NCI-H128 (cell line): Measurements from ENCODE around the gene CCDC71L.
A peak's percentile ranks its signal among the peaks of the same experiment; 100 is the strongest.
"Not testable (repeated sequence)": the region's sequence is repeated elsewhere in the genome, so short reads cannot be mapped to it uniquely, and the experiment has no call there.

Source experiments
- DNase-seq: peaks from one replicate; lab custom pipeline; 2025; ENCODE audit not compliant: unreplicated experiment; lab: John Stamatoyannopoulos, UW

CCDC71L gene

DNA sequence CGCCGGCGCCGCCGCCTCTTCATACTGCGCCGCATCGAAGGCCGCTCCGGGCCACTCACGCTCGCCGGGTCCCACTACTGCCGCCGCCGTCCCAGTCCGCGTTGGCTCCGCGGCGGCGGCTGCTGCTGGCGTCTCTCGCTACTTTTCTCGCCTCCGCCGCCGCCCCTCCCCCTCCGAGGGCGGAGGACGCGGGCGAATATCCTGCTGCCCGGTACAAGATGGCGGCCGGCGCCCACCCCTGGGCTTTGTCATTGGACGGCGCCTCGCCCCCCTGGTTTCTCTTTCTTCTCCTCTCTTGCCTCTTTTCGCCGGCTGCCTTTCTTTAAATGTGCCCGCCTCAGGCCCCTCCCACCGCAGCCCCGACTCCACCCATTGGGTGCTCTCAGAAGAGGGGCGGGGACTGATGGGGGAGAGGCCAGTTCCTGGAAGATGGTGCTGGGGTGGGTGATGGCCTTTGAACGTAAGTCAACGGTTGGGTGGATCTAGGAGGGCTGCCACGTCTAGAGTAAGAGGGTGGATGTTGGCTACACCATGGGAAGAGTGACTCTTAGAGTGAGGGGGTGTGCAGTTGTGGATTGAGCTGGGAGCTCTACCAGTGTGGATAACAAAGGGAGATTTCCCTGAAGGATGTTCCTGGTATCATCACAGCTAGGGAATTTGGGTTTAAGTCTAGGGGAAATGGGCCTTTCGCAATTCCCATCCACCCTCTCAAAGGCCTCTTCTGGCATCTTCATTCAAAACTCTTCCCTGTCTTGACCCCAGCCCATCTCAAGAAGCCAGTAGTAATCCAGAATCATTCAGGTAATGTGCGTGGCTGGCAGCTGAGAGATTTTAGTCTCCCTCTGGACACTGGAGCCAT is at the start of gene CCDC71L:
Gene CCDC71L, minus strand, starts transcription at position 297 of the 859 bp plus-strand sequence. Its CDS starts 262 bp downstream, at position 35.
- DNase-seq = peak; percentile 65

DNA sequence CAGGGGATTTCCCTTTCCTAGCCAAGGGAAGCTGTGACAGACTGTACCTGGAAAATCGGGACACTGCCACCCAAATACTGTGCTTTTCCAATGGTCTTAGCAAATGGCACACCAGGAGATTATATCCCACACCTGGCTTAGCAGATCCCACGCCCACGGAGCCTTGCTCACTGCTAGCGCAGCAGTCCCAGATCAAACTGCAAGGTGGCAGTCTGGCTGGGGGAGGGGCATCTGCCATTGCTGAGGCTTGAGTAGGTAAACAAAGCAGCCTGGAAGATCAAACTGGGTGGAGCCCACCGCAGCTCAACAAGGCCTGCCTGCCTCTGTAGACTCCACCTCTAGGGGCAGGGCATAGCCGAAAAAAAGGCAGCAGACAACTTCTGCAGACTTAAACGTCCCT is 48.6 kb upstream of the CCDC71L start:
- not testable (repeated sequence) for DNase-seq

DNA sequence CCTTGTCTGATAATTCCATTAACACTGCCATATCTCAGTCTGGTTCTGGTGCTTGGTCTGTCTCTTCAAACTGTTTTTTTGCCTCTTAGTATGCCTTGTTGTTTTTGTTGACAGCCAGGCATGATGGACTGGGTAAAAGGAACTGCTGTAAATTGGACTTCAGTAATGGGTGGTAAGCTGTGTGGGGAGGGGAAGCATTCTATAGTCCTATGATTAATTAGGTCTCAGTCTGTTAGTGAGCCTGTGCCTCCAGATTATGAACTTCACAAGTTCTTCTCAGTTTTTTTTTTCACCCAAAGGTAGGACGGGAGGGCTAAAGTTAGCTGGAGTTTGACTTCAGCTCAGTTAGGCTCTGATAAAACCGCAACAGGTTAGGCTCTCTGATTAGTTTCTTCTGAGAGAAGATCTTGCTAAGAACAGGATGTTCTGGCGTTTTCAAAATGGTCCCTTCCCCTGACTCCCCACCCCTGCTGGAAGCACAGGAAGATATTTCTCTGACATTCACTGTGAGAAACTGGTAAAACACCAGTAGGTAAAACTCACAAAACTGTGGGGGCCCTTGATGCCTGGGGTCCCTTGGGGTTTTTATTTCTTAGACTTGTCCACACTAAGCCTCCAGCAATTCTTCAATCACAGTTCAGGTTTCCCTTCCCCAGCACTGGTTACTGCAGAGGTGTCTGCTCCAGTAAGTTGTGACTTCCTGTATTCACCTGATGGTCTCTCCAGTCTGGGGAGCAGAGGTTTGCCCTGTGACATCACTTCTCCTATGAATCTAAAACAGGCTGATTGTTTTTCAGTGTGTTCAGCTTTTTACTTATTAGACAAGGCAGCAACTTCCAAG is 43.3 kb upstream of the CCDC71L start:
- no peak for DNase-seq

DNA sequence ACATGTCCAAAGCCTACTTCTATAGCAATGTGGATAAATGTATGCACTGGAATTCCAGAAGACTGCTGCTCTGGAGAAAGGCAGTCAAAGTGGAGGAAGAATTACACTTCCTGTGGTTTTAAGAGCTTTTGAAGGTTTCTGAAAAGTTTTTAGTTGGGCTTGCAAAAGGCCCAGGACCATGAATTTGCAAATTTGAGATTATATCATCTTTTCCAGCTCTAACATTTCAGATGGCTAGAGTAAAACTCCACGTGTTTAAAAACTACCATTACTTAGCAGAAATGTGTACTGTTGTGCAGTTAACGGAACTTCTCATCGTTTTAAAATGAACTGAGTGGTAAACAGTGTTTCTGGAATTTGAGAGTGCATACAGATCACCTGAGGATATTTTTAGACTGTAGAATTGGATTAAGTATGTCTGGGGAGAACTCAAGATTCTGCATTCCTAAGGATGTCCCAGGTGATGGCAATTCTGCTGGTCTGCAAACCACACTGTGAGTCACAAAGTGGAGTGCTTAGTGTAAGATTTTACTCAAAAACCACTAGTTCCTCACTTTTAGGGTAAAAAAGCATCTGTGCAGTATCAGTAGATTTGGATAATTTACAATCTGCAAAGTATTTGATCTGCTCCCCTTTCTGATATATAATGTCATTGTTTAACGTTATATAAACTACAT is 32.9 kb upstream of the CCDC71L start:
- DNase-seq = no peak

DNA sequence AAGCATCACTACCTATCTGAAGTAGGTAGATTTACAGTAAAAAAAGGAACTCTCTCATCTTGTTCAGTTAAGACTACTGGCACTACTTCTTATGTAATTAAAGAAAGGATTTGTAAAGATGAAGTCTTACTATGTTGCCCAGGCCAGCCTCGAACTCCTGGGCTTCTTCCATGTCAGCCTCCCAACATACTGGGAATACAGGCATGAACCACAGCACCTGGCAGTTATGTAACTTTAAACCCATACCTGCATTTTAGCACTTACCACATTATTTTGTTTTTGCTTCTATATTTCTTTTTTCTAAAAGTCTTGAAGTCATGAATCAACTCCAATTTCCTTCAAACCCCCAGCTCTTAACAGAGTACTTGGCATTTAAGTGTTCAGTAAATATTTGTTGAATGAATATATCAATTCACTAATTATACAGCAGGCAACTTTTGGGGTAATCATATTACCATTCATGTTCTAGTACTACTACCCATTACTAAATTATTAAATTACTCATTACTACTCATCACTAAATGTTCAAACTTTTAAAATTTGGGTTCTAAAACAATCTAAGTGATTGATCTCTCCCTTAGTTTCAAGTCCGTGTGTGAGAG is 31.6 kb upstream of the CCDC71L start:
- DNase-seq = no peak

DNA sequence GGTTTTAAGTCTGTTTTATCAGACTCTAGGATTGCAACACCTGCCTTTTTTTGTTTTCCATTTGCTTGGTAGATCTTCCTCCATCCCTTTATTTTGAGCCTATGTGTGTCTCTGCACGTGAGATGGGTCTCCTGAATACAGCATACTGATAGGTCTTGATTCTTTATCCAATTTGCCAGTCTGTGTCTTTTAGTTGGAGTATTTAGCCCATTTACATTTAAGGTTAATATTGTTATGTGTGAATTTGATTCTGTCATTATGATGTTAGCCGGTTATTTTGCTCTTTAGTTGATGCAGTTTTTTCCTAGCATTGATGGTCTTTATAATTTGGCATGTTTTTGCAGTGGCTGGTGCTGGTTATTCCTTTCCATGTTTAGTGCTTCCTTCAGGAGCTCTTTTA is 27.2 kb upstream of the CCDC71L start:
- DNase-seq = not testable (repeated sequence)

DNA sequence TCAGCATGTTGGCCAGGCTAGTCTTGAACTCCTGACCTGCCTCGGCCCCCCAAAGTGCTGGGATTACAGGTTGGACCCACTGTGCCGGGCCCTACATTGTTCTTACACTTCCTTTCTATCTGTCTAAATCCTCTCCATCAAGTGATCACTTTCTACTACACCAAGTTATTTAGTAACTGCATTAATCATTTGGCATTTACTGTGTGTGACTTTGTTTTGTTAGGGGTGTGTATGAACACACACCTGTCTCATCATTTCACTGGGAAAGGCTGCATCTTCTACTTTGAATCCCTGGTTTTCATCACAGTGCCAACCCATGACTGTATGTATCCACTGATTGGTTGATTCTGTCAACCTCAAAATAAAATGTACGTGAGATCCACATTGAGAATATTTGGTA is 23.0 kb upstream of the CCDC71L start:
- no peak for DNase-seq

DNA sequence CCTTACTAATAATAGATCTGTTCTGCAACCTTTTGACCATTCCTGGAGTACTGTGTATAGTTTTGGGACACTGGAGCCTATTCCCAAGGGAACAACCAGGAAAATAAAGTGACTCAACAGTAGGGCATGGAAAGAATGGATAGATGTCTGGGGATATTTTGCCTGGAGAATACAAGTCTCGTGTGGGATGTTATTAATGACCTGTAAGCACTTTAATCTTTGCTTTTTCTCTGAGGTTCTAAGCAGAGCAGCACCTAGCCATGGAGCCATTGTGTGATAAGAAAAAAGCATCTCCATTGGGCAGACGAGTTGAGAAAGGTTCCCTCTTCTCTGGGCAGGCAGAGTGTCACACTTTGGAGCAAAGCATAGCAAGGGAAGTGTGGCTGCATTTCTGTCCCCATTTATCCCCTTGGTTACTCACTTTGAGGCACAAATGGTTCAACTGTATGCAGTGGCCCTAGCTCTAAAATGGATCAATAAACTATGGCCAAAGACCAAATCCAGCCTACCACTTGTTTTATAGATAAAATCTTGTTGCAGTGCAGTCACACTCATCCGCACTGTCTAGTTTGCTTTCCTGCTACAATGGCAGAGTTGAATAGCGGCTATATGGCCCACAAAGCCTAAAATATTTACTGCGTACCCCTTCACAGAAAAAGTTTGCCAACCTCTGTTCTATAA is 21.0 kb upstream of the CCDC71L start:
- no peak for DNase-seq

DNA sequence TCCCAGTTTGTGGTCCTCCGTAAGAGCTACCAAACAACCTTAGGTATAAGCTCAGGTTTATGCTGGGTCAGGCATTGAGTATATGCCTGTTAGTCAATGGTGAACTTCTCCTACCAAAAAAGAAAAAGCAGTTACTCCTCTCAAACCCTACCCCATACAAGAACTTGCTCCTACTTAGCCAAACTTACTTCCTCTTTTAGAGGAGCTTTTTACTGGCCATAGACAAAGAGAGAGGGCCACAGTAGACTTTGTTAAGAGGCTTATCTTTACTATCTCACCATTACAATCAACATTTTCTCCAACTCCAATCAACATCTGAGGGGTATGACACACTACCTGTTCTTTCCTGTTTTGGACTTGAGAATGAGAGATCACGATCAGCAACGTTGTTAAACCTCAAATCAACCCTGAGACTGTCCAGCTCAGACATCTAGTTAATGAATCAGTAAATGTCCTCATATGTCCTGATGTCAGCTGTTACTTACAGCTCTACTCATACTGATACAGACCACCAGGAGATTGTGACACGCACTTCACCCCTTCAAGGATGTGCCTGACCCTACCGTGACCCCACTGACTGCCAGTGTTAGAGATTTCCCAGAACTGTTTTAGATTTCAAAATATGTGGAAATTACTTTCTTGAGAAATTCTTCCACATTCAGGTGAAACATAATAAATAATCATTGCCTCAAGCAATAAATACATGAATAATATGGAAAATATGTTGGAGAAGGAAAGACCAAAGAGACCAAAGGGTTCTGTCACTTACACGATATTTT is 18.4 kb upstream of the CCDC71L start:
- DNase-seq = no peak

DNA sequence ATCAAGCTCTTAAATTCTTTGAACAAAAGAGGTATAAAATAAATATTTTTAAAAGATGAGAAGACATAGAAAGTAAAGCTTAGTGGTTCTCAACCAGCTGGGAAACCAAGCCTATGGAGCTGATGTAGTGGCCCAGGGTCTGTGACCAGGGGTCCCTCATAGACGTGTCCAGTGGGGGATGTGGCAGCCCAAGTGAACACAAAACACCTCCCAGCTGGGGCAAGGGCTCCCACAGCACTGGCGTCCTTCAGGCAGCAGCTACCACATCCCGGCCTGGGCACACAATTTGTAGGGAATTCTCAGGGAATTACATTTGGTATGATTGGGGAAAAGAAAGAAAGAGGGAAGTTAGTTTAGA is 17.8 kb upstream of the CCDC71L start:
- no peak for DNase-seq

DNA sequence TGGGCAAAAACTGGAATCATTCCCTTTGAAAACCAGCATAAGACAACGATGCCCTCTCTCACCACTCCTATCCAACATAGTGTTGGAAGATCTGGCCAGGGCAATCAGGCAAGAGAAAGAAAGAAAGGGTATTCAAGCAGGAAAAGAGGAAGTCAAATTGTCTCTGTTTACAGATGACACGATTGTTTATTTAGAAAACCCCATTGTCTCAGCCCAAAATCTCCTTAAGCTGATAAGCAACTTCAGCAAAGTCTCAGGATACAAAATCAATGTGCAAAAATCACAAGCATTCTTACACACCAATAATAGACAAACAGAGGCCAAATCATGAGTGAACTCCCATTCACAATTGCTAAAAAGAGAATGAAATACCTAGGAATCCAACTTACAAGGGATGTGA is 15.5 kb upstream of the CCDC71L start:
- not testable (repeated sequence) for DNase-seq

DNA sequence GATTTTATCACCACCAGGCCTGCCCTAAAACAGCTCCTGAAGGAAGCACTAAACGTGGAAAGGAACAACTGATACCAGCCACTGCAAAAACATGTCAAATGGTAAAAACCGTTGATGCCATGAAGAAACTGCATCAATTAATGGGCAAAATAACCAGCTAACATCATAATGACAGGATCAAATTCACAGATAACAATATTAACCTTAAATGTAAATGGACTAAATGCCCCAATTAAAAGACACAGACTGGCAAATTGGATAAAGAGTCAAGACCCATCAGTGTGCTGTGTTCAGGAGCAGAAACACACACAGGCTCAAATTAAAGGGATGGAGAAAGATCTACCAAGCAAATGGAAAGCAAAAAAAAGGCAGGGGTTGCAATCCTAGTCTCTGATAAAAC is 12.7 kb upstream of the CCDC71L start:
- DNase-seq = not testable (repeated sequence)

DNA sequence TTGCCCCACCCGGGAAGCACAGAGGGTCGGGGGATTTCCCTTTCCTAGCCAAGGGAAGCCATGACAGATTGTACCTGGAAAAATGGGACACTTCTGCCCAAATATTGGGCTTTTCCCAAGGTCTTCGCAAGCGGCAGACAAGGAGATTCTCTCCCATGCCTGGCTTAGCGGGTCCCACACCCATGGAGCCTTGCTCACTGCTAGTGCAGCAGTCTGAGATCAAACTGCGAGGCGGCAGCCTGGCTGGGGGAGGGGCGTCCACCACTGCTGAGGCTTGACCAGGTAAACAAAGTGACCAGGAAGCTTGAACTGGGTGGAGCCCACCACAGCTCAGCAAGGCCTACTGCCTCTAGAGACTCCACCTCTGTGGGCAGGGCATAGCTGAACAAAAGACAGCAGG is 11.0 kb upstream of the CCDC71L start:
- not testable (repeated sequence) for DNase-seq

DNA sequence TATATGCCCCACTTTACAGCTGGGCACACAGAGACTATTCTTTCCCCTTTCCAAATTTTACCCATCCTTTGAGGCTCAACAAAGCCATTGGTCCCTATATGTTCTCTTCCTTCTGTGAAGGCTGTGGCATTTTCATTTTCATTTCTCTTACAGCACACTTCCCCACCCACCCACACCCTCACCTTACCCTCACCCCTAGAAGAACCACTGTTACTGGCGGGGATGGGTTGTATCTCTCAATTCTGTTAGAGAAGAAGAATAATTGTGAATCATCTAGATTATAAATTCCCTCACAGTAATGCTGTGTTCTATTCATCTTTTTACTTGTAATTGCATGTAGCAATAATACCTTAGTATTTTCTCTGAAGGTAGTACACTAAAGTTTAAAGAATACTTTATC is 10.2 kb upstream of the CCDC71L start:
- no peak for DNase-seq

DNA sequence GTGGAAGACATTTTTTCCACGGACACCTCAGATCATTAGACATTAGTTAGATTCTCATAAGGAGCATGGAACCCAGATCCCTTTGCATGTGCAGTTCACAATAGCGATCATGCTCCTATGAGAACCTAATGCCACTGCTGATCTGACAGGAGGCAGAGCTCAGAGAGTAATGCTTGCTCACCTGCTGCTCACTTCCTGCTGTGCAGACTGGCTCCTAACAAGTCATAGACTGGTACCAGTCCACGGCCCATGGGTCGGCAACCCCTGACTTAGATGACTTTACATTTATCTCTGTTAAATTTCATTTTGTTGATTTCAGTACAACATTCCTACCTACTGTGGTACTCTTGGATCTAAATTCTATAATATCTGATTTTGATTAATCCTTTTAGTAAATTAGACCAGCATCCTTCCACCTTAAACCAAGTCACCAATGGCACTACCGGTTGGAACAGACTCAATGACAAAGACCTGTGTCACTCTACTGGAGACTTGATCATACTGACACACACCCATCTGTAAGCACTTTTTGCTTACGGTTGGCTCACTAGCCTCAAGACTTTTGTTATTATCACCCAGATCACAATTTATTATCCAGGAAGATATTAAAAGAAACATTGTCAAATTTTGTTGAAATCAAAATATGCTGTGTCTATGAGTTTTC is 8.0 kb upstream of the CCDC71L start:
- DNase-seq = no peak

DNA sequence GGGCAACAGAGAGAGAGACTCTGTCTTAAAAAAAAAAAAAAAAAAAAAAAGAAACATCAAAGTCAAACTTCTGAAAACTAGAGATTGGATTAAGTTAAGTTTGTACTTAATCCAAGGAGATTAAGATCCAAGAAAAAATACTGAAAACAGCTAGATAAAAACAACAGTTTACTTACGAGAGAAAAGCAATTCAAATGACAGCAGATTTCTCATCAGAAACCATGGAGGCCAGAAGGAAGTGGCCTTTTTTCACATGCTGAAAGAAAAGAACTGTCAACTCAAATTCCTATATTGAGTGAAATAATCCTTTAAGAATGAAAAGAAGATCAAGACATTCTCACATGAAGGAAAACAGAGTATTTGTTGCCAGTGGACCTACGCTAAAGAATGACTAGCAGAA is 5.4 kb upstream of the CCDC71L start:
- DNase-seq = no peak

DNA sequence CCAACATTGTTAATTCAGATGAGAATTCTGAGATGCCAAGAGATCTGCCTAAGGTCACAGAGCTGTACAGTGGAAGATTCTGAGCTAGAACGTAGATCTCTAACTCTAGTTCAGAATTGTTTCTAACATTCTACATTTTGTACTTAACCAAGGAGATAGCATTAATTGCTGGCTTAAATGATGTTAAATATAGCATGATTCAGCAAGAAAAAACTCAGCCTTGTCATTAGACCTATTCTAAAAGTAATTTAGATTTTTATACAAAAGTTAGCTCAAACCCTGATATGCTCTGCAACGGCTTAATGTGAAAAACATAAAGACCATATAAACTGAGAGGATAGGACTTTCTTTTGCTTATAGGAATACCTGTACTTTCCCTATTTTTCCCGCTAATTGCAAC is 3.4 kb upstream of the CCDC71L start:
- no peak for DNase-seq

DNA sequence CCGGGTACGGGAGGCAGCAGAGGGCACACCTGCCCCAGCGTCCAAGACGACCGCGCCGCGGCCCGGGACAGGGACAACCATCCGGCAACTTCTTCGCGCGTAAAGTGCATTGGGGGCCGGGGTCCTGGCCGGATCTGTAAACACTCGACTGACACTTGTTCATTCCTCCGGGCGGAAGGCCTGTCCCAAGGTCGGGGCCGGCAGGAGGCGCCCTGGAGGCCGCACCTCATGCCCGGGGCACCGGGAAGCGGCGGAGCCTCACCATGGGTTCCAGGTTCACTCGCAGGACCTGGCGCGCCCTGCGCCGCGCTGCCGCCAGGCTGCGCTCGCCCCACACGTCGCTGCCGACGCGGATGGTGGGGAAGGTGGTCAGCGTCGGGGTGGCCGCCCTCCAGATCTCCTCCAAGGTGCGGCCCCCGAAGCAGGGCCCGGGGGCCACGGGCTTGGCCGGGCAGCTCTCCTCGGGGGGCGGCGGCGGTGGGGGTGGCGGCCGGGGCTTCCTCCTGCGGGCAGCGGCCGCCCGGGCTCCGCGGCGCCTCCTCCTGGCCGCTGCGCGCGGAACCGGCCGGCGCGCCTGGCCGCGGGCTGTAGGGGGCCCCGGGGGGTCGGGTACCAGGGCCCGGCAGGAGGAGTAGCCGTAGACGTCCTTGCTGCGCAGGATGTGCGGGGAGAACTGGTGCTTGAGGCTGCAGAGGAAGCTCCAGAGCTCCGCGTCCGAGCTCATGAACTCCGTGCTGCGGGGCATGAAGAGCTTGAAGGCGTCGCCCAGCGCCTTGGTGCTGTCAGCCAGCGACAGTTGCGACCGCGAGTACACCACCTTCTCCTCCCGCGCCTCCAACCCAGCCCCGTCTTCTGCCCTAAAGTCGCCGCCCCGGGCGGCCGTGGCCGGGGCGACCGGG is 746 bp downstream of the CCDC71L start:
- DNase-seq = no peak
